ENCODE measurements around the gene ZFAND2B. TPM values are rescaled to one million over a fixed set of nuclear protein-coding genes. Genes with fewer than 3 reads are reported as not detected.

Gene ZFAND2B
- total RNA-seq, 2 donors from 2014 or later: 27.9 to 29.8 TPM

- no peaks in the 10 kb centered on the region for H3K27me3 Mint-ChIP-seq
- peaks cover 51% of the 10 kb centered on the region for H3K36me3 Mint-ChIP-seq (ENCODE audit: low read depth)
- H3K4me1 Mint-ChIP-seq: peaks cover 10% of the 10 kb centered on the region
- peak overlapping the region; percentile 97 for H3K4me3 Mint-ChIP-seq
- peak overlapping the region; percentile 28 for H3K27ac Mint-ChIP-seq
- no peaks in the 10 kb centered on the region for H3K9me3 Mint-ChIP-seq
- no peak for ATAC-seq (replicated peaks)
These were observed 727 bp downstream of the ZFAND2B start for GRCh38 chr2:219207134-219207883.

DNA sequence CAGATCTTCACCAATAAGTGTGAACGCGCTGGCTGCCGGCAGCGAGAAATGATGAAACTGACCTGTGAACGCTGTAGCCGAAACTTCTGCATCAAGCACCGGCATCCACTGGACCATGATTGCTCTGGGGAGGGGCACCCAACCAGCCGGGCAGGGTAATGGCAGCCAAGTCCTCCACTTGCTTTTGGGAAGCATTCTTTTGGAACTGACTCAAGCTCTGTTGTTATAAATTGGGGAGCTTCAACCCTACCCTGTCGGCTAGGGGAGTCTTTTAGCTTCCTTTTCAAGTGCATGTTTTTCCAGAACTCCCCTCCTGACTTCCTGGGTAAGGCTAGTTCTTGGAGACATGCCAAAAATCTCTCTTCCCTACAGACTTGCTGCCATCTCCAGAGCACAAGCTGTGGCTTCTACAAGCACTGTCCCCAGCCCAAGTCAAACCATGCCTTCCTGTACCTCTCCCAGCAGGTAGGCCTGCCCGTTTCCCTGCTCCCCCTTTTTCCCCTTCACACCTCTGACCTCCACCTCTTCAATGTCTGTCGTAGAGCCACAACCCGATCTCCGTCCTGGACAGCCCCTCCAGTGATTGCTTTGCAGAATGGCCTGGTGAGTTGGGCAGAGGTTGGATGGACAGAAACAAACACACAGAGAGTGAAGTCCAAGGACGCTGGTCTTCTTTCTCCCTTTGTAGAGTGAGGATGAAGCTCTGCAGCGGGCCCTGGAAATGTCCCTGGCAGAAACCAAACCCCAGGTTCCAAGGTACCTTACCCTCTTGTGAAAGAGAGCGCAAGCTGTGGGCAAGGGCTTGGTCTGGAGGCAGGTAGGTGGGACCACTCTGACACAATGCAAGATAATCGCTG lies 1.5 kb downstream of the ZFAND2B start:
- H3K27ac Mint-ChIP-seq: peak overlapping the region; percentile 75
- peaks cover 59% of the 10 kb centered on the region for H3K36me3 Mint-ChIP-seq (ENCODE audit: low read depth)
- peak overlapping the region; percentile 97 for H3K4me3 Mint-ChIP-seq
- no peak for ATAC-seq (replicated peaks)
- H3K9me3 Mint-ChIP-seq: no peaks in the 10 kb centered on the region
- H3K4me1 Mint-ChIP-seq: peaks cover 10% of the 10 kb centered on the region
- H3K27me3 Mint-ChIP-seq: no peaks in the 10 kb centered on the region

DNA sequence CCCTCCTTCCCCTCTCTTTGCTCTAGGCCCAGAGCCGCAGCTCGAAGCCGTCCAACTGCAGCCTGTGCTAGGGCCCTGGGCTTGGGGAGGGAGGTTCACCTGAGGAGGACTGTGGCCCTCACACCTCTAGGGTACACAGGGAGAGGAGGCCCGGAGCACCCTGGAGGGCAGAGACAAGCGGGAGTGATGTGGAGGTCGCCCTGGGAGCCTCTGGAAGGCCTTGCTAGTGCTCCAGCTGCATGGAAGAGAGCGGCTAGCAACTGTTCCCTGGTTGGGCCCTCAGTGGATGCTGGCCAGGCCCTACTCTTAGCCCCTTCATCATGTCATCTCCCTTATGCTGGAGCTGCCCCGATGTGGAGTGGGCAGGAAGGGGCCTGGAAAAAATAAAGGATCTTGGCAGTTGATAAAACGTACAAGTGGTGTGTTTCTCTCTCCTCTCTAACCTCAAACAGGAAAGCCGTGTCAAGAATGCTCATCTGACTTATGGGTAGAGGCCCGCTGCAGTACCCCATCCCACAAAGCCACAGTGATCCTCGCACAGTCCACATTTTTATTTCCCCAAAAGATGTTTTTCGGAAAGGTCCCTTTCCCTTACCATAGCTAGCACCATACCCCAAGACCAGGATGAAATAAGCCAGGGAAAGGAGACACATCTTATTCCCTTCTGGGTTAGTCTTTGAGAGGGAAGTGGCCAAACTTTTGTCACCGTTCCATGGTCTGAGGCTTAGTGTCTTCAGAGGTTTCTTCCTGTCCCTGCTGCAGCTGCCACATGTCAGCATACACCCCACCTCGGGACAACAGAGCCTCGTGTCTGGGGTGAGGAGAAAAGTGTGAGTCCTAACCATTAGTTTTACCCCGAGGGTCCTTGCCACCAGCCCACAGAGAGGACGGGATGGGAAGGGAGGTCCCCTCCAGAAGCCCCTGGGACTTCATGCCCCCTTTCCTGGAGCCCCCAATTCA lies 2.9 kb downstream of the ZFAND2B start:
- Mint-ChIP-seq H3K27ac (peak overlapping the region; percentile 75), H3K27me3 (no peaks in the 10 kb centered on the region), H3K4me3 (peak overlapping the region; percentile 97), H3K4me1 (peaks cover 10% of the 10 kb centered on the region), H3K9me3 (no peaks in the 10 kb centered on the region), H3K36me3 (ENCODE audit: low read depth) (peaks cover 73% of the 10 kb centered on the region)
- no peak for ATAC-seq (replicated peaks)

DNA sequence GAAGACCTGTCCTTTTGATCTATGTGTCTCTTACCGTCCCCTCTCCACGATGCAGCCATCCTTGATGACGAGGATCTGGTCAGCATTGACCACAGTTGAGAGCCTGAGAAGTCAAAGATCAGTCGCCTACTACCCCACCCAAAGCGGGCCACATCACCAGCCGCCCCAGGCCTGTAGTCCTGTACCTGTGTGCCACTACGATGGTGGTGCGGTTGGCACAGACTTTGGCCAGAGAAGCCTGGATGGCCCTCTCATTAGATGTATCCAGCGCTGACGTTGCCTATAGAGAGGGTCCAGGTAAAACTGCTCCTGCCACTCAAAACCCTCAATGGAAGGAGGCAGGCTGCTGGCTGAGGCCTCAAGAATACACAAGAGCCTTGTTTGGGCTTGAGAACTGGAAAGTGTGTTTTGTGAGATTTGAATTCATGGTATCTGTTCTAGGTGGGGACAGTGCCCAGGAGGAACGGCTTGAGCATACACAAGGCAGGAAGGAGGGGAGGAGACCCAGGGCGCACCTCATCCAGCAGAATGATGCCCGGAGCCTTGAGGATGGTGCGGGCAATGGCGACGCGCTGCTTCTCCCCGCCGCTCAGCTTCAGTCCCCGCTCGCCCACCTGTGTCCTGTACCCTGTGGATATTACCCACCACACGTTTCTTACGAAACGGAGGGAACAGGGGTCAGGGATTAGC lies 3.8 kb downstream of the ZFAND2B start:
- Mint-ChIP-seq H3K4me1 (peaks cover 10% of the 10 kb centered on the region), H3K4me3 (peak overlapping the region; percentile 97), H3K36me3 (ENCODE audit: low read depth) (peaks cover 81% of the 10 kb centered on the region), H3K27me3 (no peaks in the 10 kb centered on the region), H3K9me3 (no peaks in the 10 kb centered on the region), H3K27ac (peak overlapping the region; percentile 75)
- ATAC-seq (replicated peaks): no peak

DNA sequence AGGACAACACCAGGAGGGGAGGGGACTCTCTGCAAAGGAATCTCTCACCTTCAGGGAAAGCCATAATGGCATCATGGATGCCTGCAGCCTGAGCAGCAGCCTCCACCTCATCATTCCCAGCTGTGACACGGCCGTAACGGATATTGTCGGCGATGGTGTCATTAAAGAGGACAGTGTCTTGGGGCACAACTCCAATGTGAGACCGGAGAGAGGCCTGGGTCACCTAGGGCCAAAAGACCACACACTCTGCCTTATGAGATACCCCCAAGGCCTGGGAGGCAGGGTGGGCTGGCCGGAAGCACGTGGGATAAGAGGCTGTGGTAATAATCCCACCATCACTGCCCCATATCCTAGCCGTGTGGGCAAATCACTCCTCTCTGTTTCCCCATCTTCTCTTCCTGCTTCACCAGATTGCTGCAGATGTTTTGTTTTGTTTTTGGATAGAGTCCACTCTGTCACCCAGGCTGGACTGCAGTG lies 4.3 kb downstream of the ZFAND2B start:
- H3K4me1 Mint-ChIP-seq: peaks cover 10% of the 10 kb centered on the region
- H3K27ac Mint-ChIP-seq: no peak overlapping the region
- no peaks in the 10 kb centered on the region for H3K27me3 Mint-ChIP-seq
- peaks cover 87% of the 10 kb centered on the region for H3K36me3 Mint-ChIP-seq (ENCODE audit: low read depth)
- no peak overlapping the region for H3K4me3 Mint-ChIP-seq
- no peak for ATAC-seq (replicated peaks)
- H3K9me3 Mint-ChIP-seq: no peaks in the 10 kb centered on the region

DNA sequence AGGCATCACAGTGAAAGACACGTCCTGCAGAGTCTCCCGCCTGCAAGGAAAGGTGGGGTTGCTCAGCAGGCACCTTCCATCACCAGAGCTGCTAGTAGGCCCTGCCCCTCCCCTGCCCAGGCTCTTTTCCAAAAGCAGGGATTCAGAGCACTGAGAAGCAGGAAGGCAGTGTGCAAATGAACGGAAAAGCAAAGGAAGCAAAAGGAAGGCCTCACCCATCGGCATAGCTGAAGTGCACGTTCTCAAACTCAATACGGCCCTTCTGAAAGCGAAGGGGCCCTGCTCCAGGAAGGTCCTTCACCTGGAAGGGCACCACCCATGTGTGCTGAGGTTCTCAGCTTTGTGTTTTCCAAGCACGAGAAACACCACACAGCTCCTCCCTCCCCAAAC lies 6.4 kb downstream of the ZFAND2B start:
- Mint-ChIP-seq H3K27me3 (no peaks in the 10 kb centered on the region), H3K9me3 (no peaks in the 10 kb centered on the region), H3K36me3 (ENCODE audit: low read depth) (peaks cover 100% of the 10 kb centered on the region), H3K27ac (no peak overlapping the region), H3K4me1 (peaks cover 18% of the 10 kb centered on the region), H3K4me3 (no peak overlapping the region)
- no peak for ATAC-seq (replicated peaks)

- H3K27ac Mint-ChIP-seq: no peak overlapping the region
- H3K4me1 Mint-ChIP-seq: peaks cover 13% of the 10 kb centered on the region
- no peaks in the 10 kb centered on the region for H3K27me3 Mint-ChIP-seq
- ATAC-seq (replicated peaks): no peak
- H3K4me3 Mint-ChIP-seq: no peak overlapping the region
- H3K36me3 Mint-ChIP-seq (ENCODE audit: low read depth): peaks cover 98% of the 10 kb centered on the region
- H3K9me3 Mint-ChIP-seq: no peaks in the 10 kb centered on the region
These were observed 7.0 kb downstream of the ZFAND2B start for GRCh38 chr2:219213486-219214071.

- Mint-ChIP-seq H3K4me1 (peaks cover 13% of the 10 kb centered on the region), H3K36me3 (ENCODE audit: low read depth) (peaks cover 96% of the 10 kb centered on the region), H3K9me3 (no peaks in the 10 kb centered on the region), H3K4me3 (no peak overlapping the region), H3K27me3 (no peaks in the 10 kb centered on the region), H3K27ac (peak overlapping the region; percentile 23)
- no peak for ATAC-seq (replicated peaks)
These were observed 7.6 kb downstream of the ZFAND2B start for GRCh38 chr2:219214141-219214540.

DNA sequence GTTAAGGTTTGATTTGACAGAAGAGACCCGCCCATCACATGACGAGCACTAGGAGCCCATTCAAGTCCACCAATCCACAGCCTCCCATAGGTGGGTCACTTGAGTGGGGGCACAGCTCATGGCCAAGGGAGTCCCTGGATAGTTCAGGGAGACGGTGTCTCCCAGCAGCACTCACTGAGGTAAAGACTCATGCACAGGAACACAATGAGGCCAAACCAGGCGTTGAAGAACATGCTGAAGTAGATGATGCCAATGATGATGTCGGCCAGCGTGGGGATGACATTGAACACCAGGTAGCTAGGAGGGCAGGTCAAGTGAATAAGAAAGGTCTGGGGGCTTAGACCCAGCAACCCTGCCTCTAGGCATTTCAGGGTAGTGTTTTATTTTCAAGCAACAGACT lies 8.2 kb downstream of the ZFAND2B start:
- Mint-ChIP-seq H3K4me1 (peaks cover 9% of the 10 kb centered on the region), H3K4me3 (no peak overlapping the region), H3K36me3 (ENCODE audit: low read depth) (peaks cover 96% of the 10 kb centered on the region), H3K27me3 (no peaks in the 10 kb centered on the region), H3K27ac (no peak overlapping the region), H3K9me3 (no peaks in the 10 kb centered on the region)
- ATAC-seq (replicated peaks): no peak

DNA sequence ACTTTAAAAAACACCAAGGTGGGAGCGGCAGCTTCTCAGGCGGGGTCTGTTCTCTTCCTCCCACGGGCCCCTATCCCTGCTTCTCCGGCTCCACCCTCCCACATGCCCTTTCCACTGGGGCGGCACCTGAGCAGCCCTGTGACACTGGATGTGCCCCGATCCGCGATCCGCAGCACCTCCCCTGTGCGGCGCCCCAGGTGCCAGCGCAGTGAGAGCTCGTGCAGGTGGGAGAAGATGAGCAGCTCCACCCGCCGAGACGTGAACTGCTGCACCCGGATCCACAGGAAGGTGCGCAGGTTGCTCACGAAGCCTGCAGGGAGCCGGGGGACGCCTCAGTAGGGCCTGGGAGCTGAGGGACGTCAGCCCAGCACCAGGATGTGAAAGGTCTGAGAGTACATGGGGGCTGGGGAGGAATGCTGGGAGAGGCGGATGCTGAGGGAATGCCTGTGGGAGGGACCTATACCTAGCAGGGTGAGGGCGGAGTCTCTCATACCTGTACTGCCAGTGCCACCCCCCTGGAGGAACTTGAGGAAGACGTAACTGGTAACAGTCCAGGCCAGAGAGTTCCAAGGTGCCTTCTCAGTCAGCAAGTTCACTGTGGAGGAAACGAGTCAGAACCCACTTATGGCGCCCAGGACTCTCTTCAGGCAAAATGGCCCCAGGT lies 9.4 kb downstream of the ZFAND2B start:
- H3K4me3 Mint-ChIP-seq: peak overlapping the region; percentile 93
- H3K27me3 Mint-ChIP-seq: no peaks in the 10 kb centered on the region
- no peaks in the 10 kb centered on the region for H3K9me3 Mint-ChIP-seq
- peaks cover 96% of the 10 kb centered on the region for H3K36me3 Mint-ChIP-seq (ENCODE audit: low read depth)
- H3K27ac Mint-ChIP-seq: no peak overlapping the region
- no peak for ATAC-seq (replicated peaks)
- H3K4me1 Mint-ChIP-seq: peaks cover 8% of the 10 kb centered on the region

- Mint-ChIP-seq H3K27me3 (no peaks in the 10 kb centered on the region), H3K36me3 (ENCODE audit: low read depth) (peaks cover 96% of the 10 kb centered on the region), H3K9me3 (no peaks in the 10 kb centered on the region), H3K4me1 (peaks cover 8% of the 10 kb centered on the region), H3K4me3 (peak overlapping the region; percentile 93), H3K27ac (no peak overlapping the region)
- ATAC-seq (replicated peaks): no peak
These were observed 9.9 kb downstream of the ZFAND2B start for GRCh38 chr2:219216535-219216915.

- ATAC-seq (replicated peaks): peak; percentile 59
- no peaks in the 10 kb centered on the region for H3K27me3 Mint-ChIP-seq
- H3K4me1 Mint-ChIP-seq: peaks cover 8% of the 10 kb centered on the region
- peak overlapping the region; percentile 93 for H3K4me3 Mint-ChIP-seq
- H3K9me3 Mint-ChIP-seq: no peaks in the 10 kb centered on the region
- peak overlapping the region; percentile 93 for H3K27ac Mint-ChIP-seq
- H3K36me3 Mint-ChIP-seq (ENCODE audit: low read depth): peaks cover 96% of the 10 kb centered on the region
These were observed 11.7 kb downstream of the ZFAND2B start for GRCh38 chr2:219218217-219218731.

Data from activated T-helper 17 cell treated with anti-CD3 and anti-CD28 coated beads, Interleukin-2, amount 50 U/mL, for 72 hours (primary cell).